DLD1 (cell line): ENCODE measurements around the gene GPC5.
"Not testable (repeated sequence)": the region's sequence is repeated elsewhere in the genome, so short reads cannot be mapped to it uniquely, and the experiment has no call there.

Experiments used
- in situ Hi-C: cut with HindIII; loops from 2 replicates; pipeline ENCODE4 v1.10.0; 2017; ENCODE audit warnings: low sequenced_read_pairs

Gene GPC5

GRCh38 chr13:91817250-91817649 lies 418.8 kb downstream of the GPC5 start:
- in situ Hi-C loops = no loop called here

GRCh38 chr13:91824416-91824815 lies 426.0 kb downstream of the GPC5 start:
- in situ Hi-C loops = no loop called here

- in situ Hi-C loops = no loop called here
These were observed 427.1 kb downstream of the GPC5 start for GRCh38 chr13:91825516-91825915.

GRCh38 chr13:91836553-91836952 lies 438.1 kb downstream of the GPC5 start:
- in situ Hi-C loops = no loop called here

GRCh38 chr13:91845612-91846011 lies 447.2 kb downstream of the GPC5 start:
- in situ Hi-C loops = no loop called here

- in situ Hi-C loops = no loop called here
These were observed 465.3 kb downstream of the GPC5 start for GRCh38 chr13:91863699-91864098.

- in situ Hi-C loops = no loop called here
These were observed 469.9 kb downstream of the GPC5 start for GRCh38 chr13:91868351-91868750.

GRCh38 chr13:91878491-91878890 lies 480.1 kb downstream of the GPC5 start:
- in situ Hi-C loops = no loop called here

- in situ Hi-C loops = no loop called here
These were observed 480.9 kb downstream of the GPC5 start for GRCh38 chr13:91879360-91879759.

- in situ Hi-C loops = no loop called here
These were observed 484.5 kb downstream of the GPC5 start for GRCh38 chr13:91882918-91883317.

GRCh38 chr13:91889641-91890040 lies 491.2 kb downstream of the GPC5 start:
- in situ Hi-C loops = no loop called here

GRCh38 chr13:91891141-91891540 lies 492.7 kb downstream of the GPC5 start:
- in situ Hi-C loops = no loop called here

- in situ Hi-C loops = no loop called here
These were observed 494.6 kb downstream of the GPC5 start for GRCh38 chr13:91893040-91893439.

- in situ Hi-C loops = no loop called here
These were observed 495.9 kb downstream of the GPC5 start for GRCh38 chr13:91894316-91894715.

GRCh38 chr13:91896547-91896946 lies 498.1 kb downstream of the GPC5 start:
- in situ Hi-C loops = no loop called here

GRCh38 chr13:91898986-91899385 lies 500.6 kb downstream of the GPC5 start:
- in situ Hi-C loops = not testable (repeated sequence)

- in situ Hi-C loops = no loop called here
These were observed 503.9 kb downstream of the GPC5 start for GRCh38 chr13:91902291-91902690.

- in situ Hi-C loops = no loop called here
These were observed 505.6 kb downstream of the GPC5 start for GRCh38 chr13:91904005-91904404.

- in situ Hi-C loops = no loop called here
These were observed 506.2 kb downstream of the GPC5 start for GRCh38 chr13:91904597-91904996.

- in situ Hi-C loops = no loop called here
These were observed 509.0 kb downstream of the GPC5 start for GRCh38 chr13:91907398-91907797.

GRCh38 chr13:91909617-91910016 lies 511.2 kb downstream of the GPC5 start:
- in situ Hi-C loops = no loop called here

- in situ Hi-C loops = no loop called here
These were observed 524.7 kb downstream of the GPC5 start for GRCh38 chr13:91922969-91923592.

GRCh38 chr13:91930687-91931086 lies 532.3 kb downstream of the GPC5 start:
- in situ Hi-C loops = no loop called here
